ENCODE data around the gene ABTB2. TPM values are rescaled to one million over a fixed set of nuclear protein-coding genes. Genes with fewer than 3 reads are reported as not detected.

The ABTB2 gene
- polyA plus RNA-seq, 3 donors from 2014 or later: 0.56 TPM; not detected in 2

DNA sequence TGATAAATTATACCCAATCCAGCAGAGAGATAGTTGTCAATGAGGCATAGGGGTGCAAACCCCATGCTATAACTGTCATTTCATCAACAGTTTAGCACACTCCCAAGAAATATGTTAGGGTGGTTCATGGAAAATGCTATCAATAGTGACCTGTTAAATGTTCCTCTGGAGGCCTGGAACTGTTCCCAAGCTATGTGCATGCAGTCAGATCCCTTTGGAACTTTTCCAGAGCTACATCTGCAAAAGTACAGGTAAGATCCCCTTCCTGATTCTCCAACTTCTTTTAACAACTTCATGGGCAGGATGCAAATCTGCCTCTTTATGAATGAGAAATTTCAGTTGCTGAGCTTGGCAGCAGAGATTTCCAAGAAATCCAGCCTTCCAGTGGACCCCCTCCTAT, 27.2 kb downstream of the ABTB2 start:
- DNase-seq: no peak
- no peaks in the 10 kb centered on the region for H3K9me3 Mint-ChIP-seq
- no peaks in the 10 kb centered on the region for H3K4me1 Mint-ChIP-seq
- no peaks in the 10 kb centered on the region for H3K36me3 Mint-ChIP-seq
- H3K27ac Mint-ChIP-seq: no peak overlapping the region
- peaks cover 0 to 7% (median 4%) of the 10 kb centered on the region in 3 donors for H3K27me3 Mint-ChIP-seq (ENCODE audit: low read depth in 3 of 3)
- no peak overlapping the region for H3K4me3 Mint-ChIP-seq

DNA sequence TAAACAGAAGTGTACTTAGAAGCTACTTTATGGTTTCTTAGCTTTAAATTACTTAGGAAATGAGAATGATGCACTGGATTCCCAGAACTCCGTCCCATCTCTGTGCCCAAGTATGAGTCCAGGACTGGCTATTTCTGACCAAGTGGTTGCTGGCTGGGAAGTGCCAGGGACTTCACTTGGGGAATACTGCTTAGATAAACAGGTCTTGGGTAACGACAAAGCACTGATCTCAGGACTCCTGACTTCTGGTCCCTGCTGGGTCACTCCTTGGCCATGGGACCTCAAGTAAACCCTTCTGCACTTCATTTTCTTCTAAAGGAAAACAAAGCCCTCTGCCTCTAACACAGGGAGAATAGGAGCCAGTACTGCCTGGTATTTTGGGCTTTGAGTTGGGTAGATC, 27.9 kb downstream of the ABTB2 start:
- no peak for DNase-seq
- Mint-ChIP-seq H3K36me3 (no peaks in the 10 kb centered on the region), H3K9me3 (no peaks in the 10 kb centered on the region), H3K27ac (no peak overlapping the region), H3K4me3 (no peak overlapping the region), H3K4me1 (no peaks in the 10 kb centered on the region), H3K27me3 (ENCODE audit: low read depth in 3 of 3) (peaks cover 0 to 9% (median 4%) of the 10 kb centered on the region in 3 donors)

- Mint-ChIP-seq H3K4me1 (no peaks in the 10 kb centered on the region), H3K27me3 (ENCODE audit: low read depth in 3 of 3) (peaks cover 0 to 10% (median 5%) of the 10 kb centered on the region in 3 donors), H3K36me3 (no peaks in the 10 kb centered on the region), H3K4me3 (no peak overlapping the region), H3K27ac (no peak overlapping the region), H3K9me3 (no peaks in the 10 kb centered on the region)
- DNase-seq: no peak
Observed at GRCh38 chr11:34328632-34328910, 29.2 kb downstream of the ABTB2 start.

GRCh38 chr11:34327804-34328631, 29.8 kb downstream of the ABTB2 start:
- Mint-ChIP-seq H3K36me3 (no peaks in the 10 kb centered on the region), H3K9me3 (no peaks in the 10 kb centered on the region), H3K4me1 (no peaks in the 10 kb centered on the region), H3K27ac (no peak overlapping the region), H3K4me3 (no peak overlapping the region), H3K27me3 (ENCODE audit: low read depth in 3 of 3) (peaks cover 0 to 10% (median 4%) of the 10 kb centered on the region in 3 donors)
- DNase-seq: no peak

DNA sequence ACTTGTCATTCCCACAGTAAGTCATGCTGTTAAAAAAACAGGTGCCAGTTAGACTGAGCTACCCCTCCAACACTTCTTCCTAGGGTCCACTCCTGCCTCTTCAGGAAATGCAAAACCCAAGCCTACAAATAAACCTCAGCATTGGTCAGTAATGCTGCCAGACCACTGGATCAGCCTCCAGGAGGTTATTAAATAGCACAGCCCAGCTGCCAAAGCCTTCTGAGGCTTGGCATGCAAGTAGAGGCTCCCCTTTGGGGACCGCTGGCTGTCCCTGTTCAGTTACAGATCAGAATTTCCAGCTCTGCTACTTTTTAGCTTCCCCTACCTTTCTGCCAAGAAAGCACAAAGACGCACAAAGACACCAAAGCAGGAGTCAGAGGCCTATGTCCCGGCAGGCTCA, 33.3 kb downstream of the ABTB2 start:
- Mint-ChIP-seq H3K27ac (no peak overlapping the region), H3K27me3 (ENCODE audit: low read depth in 3 of 3) (peaks cover 3 to 8% (median 3%) of the 10 kb centered on the region in 3 donors), H3K9me3 (no peaks in the 10 kb centered on the region), H3K36me3 (peaks cover 0 to 4% (median 0%) of the 10 kb centered on the region in 3 donors), H3K4me3 (no peak overlapping the region), H3K4me1 (no peaks in the 10 kb centered on the region)
- DNase-seq: no peak

DNA sequence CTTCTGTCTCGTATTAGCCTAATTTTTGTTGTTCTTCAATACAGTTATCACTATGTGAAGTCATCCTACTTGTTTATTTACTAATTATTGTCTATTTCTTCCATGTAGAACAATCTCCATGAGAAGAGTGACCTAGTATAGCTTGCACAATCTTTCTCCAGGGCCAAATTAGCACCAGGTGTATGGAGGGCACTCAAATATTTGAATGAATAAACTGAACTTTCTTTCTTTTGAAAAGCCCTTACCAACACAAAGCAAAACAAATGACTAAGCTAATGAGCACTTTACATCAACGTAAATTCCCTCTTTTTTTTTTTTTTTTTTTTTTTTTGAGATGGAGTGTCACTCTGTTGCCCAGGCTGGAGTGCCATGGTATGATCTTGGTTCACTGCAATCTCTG, 34.2 kb downstream of the ABTB2 start:
- no peak overlapping the region for H3K27ac Mint-ChIP-seq
- DNase-seq: no peak
- no peaks in the 10 kb centered on the region for H3K9me3 Mint-ChIP-seq
- H3K4me1 Mint-ChIP-seq: no peaks in the 10 kb centered on the region
- H3K27me3 Mint-ChIP-seq (ENCODE audit: low read depth in 3 of 3): peaks cover 3 to 5% (median 3%) of the 10 kb centered on the region in 3 donors
- H3K36me3 Mint-ChIP-seq: peaks cover 0 to 4% (median 0%) of the 10 kb centered on the region in 3 donors
- no peak overlapping the region for H3K4me3 Mint-ChIP-seq

GRCh38 chr11:34318111-34319037, 39.4 kb downstream of the ABTB2 start:
- no peak overlapping the region for H3K4me3 Mint-ChIP-seq

GRCh38 chr11:34317666-34318065, 40.1 kb downstream of the ABTB2 start:
- Mint-ChIP-seq H3K27me3 (ENCODE audit: low read depth in 3 of 3) (peaks cover 0 to 5% (median 4%) of the 10 kb centered on the region in 3 donors), H3K4me1 (no peaks in the 10 kb centered on the region), H3K36me3 (peaks cover 0 to 4% (median 0%) of the 10 kb centered on the region in 3 donors), H3K4me3 (no peak overlapping the region), H3K27ac (no peak overlapping the region), H3K9me3 (no peaks in the 10 kb centered on the region)
- DNase-seq: no peak

More at GRCh38 chr11:34318111-34319037, 39.4 kb downstream of the ABTB2 start:
- H3K4me1 Mint-ChIP-seq: no peaks in the 10 kb centered on the region
- H3K27me3 Mint-ChIP-seq (ENCODE audit: low read depth in 3 of 3): peaks cover 0 to 5% (median 4%) of the 10 kb centered on the region in 3 donors
- H3K27ac Mint-ChIP-seq: no peak overlapping the region
- DNase-seq: no peak
- H3K9me3 Mint-ChIP-seq: no peaks in the 10 kb centered on the region
- peaks cover 0 to 4% (median 0%) of the 10 kb centered on the region in 3 donors for H3K36me3 Mint-ChIP-seq

GRCh38 chr11:34317036-34317360, 40.8 kb downstream of the ABTB2 start:
- no peaks in the 10 kb centered on the region for H3K9me3 Mint-ChIP-seq
- DNase-seq: no peak
- H3K27ac Mint-ChIP-seq: no peak overlapping the region
- peaks cover 0 to 4% (median 0%) of the 10 kb centered on the region in 3 donors for H3K36me3 Mint-ChIP-seq
- H3K27me3 Mint-ChIP-seq (ENCODE audit: low read depth in 3 of 3): peaks cover 0 to 7% (median 4%) of the 10 kb centered on the region in 3 donors
- H3K4me1 Mint-ChIP-seq: no peaks in the 10 kb centered on the region
- H3K4me3 Mint-ChIP-seq: no peak overlapping the region

DNA sequence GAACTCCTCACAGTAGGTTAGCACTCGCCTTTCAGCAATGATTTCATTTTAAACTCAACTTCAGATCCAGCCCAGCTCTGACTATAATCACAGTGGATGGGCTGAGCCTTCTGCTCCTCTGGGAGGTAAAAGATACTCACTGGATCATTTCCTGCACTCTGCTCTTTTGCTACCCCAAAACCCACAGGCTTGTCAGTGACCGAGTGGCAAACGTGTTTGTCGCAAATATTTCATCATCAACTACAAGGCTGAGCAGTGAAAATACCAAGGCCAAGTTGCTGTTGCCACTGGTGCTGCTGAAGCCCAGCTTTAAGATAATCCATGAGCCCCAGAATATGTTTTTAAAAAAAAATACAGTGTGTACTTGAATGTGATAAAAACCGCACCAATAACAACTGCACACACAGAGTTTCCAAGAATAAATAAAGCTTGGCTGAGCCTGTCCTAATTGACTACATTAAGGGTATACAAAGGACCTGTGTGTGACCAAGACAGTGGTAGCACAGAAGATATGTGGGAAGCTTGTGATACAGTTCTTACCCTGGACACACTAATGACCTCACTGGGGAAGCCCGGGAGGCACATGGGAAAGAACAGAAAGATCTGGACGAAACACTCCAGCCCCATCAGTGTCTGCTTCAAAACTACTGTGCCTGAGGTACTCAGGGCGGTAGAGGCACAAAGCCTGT, 41.3 kb downstream of the ABTB2 start:
- peaks cover 0 to 7% (median 2%) of the 10 kb centered on the region in 3 donors for H3K27me3 Mint-ChIP-seq (ENCODE audit: low read depth in 3 of 3)
- H3K27ac Mint-ChIP-seq: no peak overlapping the region
- DNase-seq: no peak
- no peaks in the 10 kb centered on the region for H3K4me1 Mint-ChIP-seq
- H3K9me3 Mint-ChIP-seq: no peaks in the 10 kb centered on the region
- H3K4me3 Mint-ChIP-seq: no peak overlapping the region
- peaks cover 0 to 4% (median 0%) of the 10 kb centered on the region in 3 donors for H3K36me3 Mint-ChIP-seq

GRCh38 chr11:34315394-34315793, 42.4 kb downstream of the ABTB2 start:
- Mint-ChIP-seq H3K4me1 (no peaks in the 10 kb centered on the region), H3K36me3 (peaks cover 0 to 1% (median 0%) of the 10 kb centered on the region in 3 donors), H3K9me3 (no peaks in the 10 kb centered on the region), H3K27me3 (ENCODE audit: low read depth in 3 of 3) (peaks cover 2 to 7% (median 4%) of the 10 kb centered on the region in 3 donors), H3K27ac (no peak overlapping the region), H3K4me3 (no peak overlapping the region)
- DNase-seq: no peak

- Mint-ChIP-seq H3K4me3 (no peak overlapping the region), H3K4me1 (no peaks in the 10 kb centered on the region), H3K36me3 (no peaks in the 10 kb centered on the region), H3K27me3 (ENCODE audit: low read depth in 3 of 3) (peaks cover 2 to 9% (median 4%) of the 10 kb centered on the region in 3 donors), H3K9me3 (no peaks in the 10 kb centered on the region), H3K27ac (no peak overlapping the region)
- DNase-seq: no peak
Observed at GRCh38 chr11:34314936-34315335, 42.9 kb downstream of the ABTB2 start.

- DNase-seq: no peak
- Mint-ChIP-seq H3K9me3 (no peaks in the 10 kb centered on the region), H3K36me3 (no peaks in the 10 kb centered on the region), H3K27ac (no peak overlapping the region), H3K4me3 (no peak overlapping the region), H3K27me3 (ENCODE audit: low read depth in 3 of 3) (peaks cover 2 to 9% (median 4%) of the 10 kb centered on the region in 3 donors), H3K4me1 (no peaks in the 10 kb centered on the region)
Observed at GRCh38 chr11:34314176-34314575, 43.6 kb downstream of the ABTB2 start.

- Mint-ChIP-seq H3K4me1 (no peaks in the 10 kb centered on the region), H3K36me3 (no peaks in the 10 kb centered on the region), H3K27ac (no peak overlapping the region), H3K27me3 (ENCODE audit: low read depth in 3 of 3) (peaks cover under 1 to 5% (median 4%) of the 10 kb centered on the region in 3 donors), H3K9me3 (no peaks in the 10 kb centered on the region), H3K4me3 (no peak overlapping the region)
- DNase-seq: no peak
Observed at GRCh38 chr11:34313099-34313517, 44.7 kb downstream of the ABTB2 start.
